SK-N-MC (cell line): Measurements from ENCODE around the gene ZNF789.
"Not testable (repeated sequence)": the region's sequence is repeated elsewhere in the genome, so short reads cannot be mapped to it uniquely, and the experiment has no call there.

Experiments
- DNase-seq: peaks from one replicate; pipeline ENCODE4 v3.0.0-alpha.2; 2011; ENCODE audit warnings: low read depth, low spot score
- H3K27ac ChIP-seq: fragments of 200-600 bp; sonication (generic); 2 replicates; pipeline ENCODE4 v1.5.1; 2016; ENCODE audit warnings: mixed run types
- H3K36me3 ChIP-seq: fragments of 200-600 bp; sonication (generic); 2 replicates; pipeline ENCODE4 v1.6.1; 2017; ENCODE audit warnings: antibody characterized with exemption, low read length, mixed read lengths; ENCODE audit not compliant: insufficient read depth
- H3K4me3 ChIP-seq: fragments of 200-600 bp; sonication (generic); 2 replicates; pipeline ENCODE4 v1.5.1; 2016
- H3K9ac ChIP-seq: fragments of 200-600 bp; sonication (generic); 2 replicates; pipeline ENCODE4 v1.8.0; 2017; ENCODE audit warnings: mixed run types, mixed read lengths; ENCODE audit not compliant: insufficient read length
- H3K9me3 ChIP-seq: fragments of 200-600 bp; sonication (generic); 2 replicates; pipeline ENCODE4 v1.6.1; 2017; ENCODE audit warnings: low read depth, mild to moderate bottlenecking, antibody characterized with exemption, low read length, moderate library complexity, mixed read lengths
- EZH2 ChIP-seq: fragments of 200-600 bp; sonication (generic); IDR thresholded peaks from one replicate; pipeline ENCODE4 v1.6.1; 2017; ENCODE audit warnings: antibody characterized with exemption
- FOXP2 ChIP-seq: optimal IDR thresholded peaks from 2 replicates; pipeline ENCODE3; 2011; ENCODE audit warnings: mild to moderate bottlenecking, moderate library complexity; ENCODE audit not compliant: insufficient read depth; ENCODE audit errors: extremely low read length, control extremely low read depth
- POLR2AphosphoS5 ChIP-seq: IDR thresholded peaks from 2 replicates; pipeline ENCODE4 v1.6.1; 2012; ENCODE audit warnings: mild to moderate bottlenecking, low read depth, low read length, borderline replicate concordance

ZNF789 gene

DNA sequence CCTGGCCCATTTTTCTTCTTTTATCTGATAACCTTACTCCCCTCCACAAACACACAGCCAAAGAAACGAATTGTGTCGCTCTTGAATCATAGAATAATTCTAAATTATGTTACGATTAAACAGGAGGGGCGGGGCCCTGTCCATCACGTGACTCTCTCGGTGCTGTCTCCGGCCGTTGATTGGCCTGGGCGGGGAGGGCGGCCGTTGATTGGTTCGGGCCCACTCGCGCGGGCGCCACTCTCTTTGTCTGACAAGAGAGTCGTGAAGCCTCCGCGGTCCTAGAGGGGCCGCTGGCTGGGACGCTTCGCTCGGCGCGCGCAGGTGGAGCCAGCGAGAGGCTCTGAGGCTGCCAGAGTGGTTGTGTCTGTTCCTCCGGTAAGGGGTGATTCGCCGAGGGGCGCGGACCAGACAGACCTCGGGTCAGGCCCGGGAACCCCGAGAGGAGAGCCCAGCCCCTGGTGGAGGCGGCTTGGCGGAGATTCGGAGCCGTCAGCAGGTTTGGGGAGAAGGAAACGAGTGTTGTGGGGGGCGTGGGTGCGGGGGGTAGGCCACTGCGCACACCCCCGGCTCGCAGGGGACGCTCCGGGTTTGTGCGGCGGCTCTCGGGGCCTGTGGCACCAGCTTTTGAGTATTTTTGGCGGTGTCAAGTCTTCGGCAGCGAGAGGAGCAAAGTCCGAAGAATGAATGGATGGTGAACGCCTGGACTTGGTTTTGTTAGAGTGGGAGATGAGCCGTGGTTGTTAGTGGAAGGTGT lies at the start of gene ZNF789:
TSS of gene ZNF789 (plus strand) at position 330 of the 754 bp plus-strand sequence. CDS start 3,567 bp downstream, outside the sequence.
- Histone ChIP-seq H3K9ac (peak within 1 kb of the TSS; percentile 91), H3K27ac (peak within 1 kb of the TSS; percentile 87), H3K36me3 (peaks cover 6% of the 10 kb centered on the region; the same call in 1 of the 2 replicates), H3K4me3 (peak within 1 kb of the TSS; percentile 88), H3K9me3 (no peaks in the 10 kb centered on the region)
- TF ChIP-seq EZH2 (no peak), POLR2AphosphoS5 (peak; percentile 90)
- peak; percentile 68 for DNase-seq

DNA sequence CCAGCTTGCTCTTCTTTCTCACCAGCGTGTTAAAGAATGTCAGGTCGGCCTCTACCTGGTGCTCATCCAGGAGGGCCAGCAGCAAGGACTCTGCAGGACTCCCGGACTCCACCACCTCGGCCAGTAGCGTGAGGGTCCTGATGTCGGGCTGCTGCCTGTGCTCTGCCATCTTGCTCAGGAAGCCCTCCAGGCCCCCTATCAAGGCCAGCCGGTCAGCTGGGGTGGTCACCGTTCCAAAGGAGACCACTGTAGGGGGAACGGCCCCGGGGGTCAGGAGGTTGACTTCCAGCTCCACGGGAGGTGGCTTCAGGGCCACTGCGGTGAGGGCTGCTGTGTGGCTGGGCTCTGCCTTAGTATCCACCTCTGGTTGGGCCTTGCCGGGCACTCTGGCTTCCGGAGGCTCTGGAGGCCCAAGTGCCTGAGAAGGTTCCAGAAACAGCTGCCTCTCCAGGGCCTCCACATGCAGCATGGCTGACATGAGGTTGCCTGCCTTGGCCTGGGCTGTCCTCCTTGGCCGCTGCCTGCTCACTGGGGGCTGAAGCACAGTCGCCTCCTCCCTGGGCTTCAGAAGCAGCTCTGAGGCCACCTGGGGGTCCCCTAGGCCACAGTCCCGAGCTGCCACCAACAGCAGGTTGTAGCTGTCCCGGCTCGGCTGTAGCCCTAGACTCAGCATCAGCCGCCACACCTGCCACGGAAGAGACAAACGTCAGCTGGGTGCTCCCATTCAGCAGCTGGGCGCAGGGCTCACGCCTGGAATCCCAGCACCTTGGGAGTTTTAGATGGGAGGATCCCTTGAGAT lies 47.6 kb upstream of the ZNF789 start:
- no peak for TF ChIP-seq POLR2AphosphoS5
- TF ChIP-seq FOXP2: no peak
- no peak for TF ChIP-seq EZH2
- Histone ChIP-seq H3K9me3 (no peaks in the 10 kb centered on the region), H3K36me3 (peaks cover 42% of the 10 kb centered on the region; the same call in 1 of the 2 replicates), H3K9ac (no peak overlapping the region), H3K27ac (no peak overlapping the region), H3K4me3 (no peak overlapping the region)
- DNase-seq: no peak

DNA sequence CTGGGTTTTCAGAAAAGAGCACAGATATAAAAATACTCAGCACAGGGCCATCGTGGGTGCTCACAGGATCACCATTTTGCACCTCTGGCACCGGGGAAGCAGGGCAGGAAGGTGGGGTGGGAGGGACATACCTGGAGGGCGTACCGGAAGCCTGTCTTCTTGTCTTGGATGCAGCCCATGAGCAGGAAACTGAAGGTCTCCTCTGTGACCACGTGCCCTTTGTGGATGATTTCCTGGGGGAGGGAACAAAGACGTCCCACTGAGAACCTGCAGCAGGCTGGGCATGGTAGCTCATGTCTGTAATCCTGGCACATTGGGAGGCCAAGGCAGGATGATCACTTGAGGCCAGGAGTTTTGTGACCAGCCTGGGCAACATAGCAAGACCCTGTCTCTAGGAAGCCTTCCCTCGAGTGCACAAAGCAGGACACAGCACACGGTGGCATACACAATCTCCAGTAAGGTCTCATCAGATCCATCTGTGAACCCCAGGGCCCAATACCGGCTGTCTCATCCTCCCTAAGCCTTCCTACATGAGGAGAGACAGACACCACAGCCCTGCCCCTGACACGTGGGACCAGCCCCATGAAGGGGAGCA lies 43.6 kb upstream of the ZNF789 start:
- Histone ChIP-seq H3K27ac (no peak overlapping the region), H3K36me3 (peaks cover 51% of the 10 kb centered on the region; the same call in 1 of the 2 replicates), H3K9me3 (no peaks in the 10 kb centered on the region), H3K9ac (no peak overlapping the region), H3K4me3 (no peak overlapping the region)
- TF ChIP-seq FOXP2 (no peak), POLR2AphosphoS5 (no peak), EZH2 (no peak)
- DNase-seq: no peak

DNA sequence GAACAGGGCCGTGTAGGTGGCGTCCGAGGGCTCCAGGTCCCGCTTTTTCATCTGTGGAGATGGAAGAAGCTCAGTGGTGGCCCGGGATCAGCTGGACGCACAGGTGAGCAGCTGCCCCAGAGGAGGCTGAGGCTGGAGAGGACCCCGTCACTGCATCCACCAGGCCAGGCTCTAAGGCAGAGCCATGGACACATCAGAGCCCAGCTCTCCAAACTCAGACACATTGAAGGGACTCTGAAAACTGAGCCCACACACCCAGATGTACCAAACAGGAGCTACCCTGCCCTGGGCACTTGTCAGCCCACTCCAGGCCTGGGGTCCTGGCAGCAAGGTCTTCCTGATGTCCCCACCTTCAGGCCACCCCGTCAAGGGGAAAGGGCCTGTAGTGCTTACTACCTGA lies 42.9 kb upstream of the ZNF789 start:
- DNase-seq: no peak
- no peak overlapping the region for H3K4me3 ChIP-seq
- no peak for TF ChIP-seq FOXP2
- TF ChIP-seq EZH2: no peak
- TF ChIP-seq POLR2AphosphoS5: no peak
- peaks cover 51% of the 10 kb centered on the region; the same call in 1 of the 2 replicates for H3K36me3 ChIP-seq
- H3K9ac ChIP-seq: no peak overlapping the region
- no peaks in the 10 kb centered on the region for H3K9me3 ChIP-seq
- H3K27ac ChIP-seq: no peak overlapping the region

DNA sequence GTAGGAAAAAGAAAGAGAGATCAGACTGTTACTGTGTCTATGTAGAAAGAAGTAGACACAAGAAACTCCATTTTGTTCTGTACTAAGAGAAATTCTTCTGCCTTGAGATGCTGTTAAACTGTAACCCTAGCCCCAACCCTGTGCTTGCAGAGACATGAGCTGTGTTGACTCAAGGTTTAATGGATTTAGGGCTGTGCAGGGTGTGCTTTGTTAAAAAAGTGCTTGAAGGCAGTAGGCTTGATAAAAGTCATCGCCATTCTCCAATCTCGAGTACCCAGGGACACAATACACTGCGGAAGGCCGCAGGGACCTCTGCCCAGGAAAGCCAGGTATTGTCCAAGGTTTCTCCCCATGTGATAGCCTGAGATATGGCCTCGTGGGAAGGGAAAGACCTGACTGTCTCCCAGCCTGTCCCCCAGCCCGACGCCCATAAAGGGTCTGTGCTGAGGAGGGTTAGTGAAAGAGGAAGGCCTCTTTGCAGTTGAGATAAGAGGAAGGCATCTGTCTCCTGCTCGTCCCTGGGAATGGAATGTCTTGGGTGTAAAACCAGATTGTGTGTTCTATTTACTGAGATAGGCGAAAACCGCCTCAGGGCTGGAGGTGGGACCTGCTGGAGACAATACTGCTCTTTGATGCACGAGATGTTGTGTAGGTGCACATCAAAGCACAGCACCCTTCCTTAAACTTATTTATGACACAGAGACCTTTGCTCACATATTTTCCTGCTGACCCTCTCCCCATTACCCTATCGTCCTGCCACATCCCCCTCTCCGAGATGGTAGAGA lies 40.7 kb upstream of the ZNF789 start:
- not testable (repeated sequence) for H3K4me3 ChIP-seq, H3K27ac ChIP-seq, DNase-seq, H3K9me3 ChIP-seq, H3K9ac ChIP-seq
- peaks cover 50% of the 10 kb centered on the region; the same call in 1 of the 2 replicates for H3K36me3 ChIP-seq

DNA sequence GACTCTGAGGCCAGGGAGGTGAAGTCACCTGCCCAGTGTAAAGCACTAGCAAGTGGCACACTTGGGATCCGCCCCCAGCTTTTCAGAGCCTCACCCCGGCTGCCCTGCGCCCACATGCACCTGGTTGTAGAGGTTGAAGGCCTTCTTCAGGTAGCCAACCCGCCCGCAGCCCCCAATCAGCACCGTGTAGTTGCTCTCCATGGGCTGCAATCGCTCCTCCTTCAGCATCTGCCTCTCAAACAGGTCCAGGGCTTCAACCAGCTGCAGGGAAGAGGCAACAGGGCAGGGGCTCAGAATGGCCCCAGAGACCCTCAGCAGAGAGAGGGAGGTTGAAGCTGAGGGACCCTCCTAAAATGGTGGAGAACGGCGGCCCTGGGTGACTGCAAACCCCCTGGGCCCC lies 39.5 kb upstream of the ZNF789 start:
- TF ChIP-seq FOXP2: no peak
- TF ChIP-seq POLR2AphosphoS5: no peak
- TF ChIP-seq EZH2: no peak
- no peak overlapping the region for H3K27ac ChIP-seq
- no peak overlapping the region for H3K9ac ChIP-seq
- DNase-seq: no peak
- H3K4me3 ChIP-seq: no peak overlapping the region
- H3K9me3 ChIP-seq: no peaks in the 10 kb centered on the region
- H3K36me3 ChIP-seq: peaks cover 50% of the 10 kb centered on the region; the same call in 1 of the 2 replicates

DNA sequence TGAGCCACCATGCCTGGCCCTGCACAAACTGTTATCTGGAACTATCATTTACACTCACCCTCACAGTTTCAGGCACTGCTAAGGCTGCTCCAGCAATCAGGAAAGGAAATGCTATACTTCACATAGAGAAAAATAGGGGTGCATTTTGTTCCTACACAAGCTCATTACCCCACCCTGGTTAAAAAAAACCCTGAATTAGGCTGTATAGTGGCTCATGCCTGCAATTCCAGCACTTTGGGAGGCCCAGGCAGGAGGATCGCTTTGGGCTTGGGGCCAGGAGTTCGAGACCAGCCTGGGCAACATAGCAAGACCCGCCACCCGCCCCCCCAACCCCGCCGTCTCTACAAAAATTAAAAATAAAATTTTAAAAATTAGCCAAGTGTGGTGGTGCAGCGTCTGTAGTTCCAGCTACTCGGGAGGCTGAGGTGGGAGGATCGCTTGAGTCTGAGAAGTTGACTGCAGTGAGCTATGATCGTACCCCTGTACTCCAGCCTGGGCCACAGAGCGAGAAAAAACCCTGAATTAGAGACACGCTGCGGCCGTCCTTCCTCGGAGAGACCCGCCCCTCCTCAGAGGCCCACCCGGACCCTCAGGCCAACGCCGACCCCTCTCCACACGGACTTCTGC lies 34.6 kb upstream of the ZNF789 start:
- no peak for TF ChIP-seq FOXP2
- H3K9me3 ChIP-seq: no peaks in the 10 kb centered on the region
- peak overlapping the region; percentile 95 for H3K9ac ChIP-seq
- peaks cover 29% of the 10 kb centered on the region; the same call in 1 of the 2 replicates for H3K36me3 ChIP-seq
- H3K4me3 ChIP-seq: peak overlapping the region; percentile 98
- H3K27ac ChIP-seq: peak overlapping the region; percentile 54; the same call in 1 of the 2 replicates
- DNase-seq: no peak
